GM12864 (cell line): ENCODE data around the gene NPTX2.

Experiments used
- DNase-seq: peaks from one replicate; pipeline ENCODE4 v3.0.0-alpha.2; 2011; ENCODE audit warnings: low read depth
- H3K4me3 ChIP-seq: 2 replicates; pipeline ENCODE4 v1.5.1; 2011; ENCODE audit warnings: mild to moderate bottlenecking, low read depth, low read length, control low read depth
- TF ChIP-seq, protein P1 (sequence below): IDR thresholded peaks from 2 replicates; pipeline ENCODE4 v1.5.1; 2011; ENCODE audit warnings: low read depth, mild to moderate bottlenecking, moderate library complexity, low read length, control low read depth, inconsistent platforms; ENCODE audit errors: missing control alignments

The NPTX2 gene

DNA sequence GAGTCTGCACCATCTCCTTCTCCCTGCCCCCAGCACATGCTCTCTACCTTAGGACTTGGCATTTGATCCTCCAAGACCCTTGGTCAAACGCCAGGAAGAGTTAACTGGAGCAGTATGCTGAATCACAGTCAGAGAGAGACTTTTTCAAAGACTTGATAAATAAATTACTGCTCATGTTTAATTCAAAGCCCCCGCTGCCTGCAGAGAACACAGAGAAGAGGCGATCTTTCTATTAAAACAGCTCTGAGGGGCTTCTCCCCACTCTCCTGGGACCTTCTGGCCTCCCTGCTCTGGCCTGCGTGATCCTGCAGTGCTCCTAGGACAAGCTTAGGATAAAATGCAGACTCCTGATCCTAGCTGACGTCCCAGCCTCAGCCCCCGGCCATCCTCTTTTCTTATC, 47.8 kb downstream of the NPTX2 start:
- DNase-seq = no peak
- H3K4me3 ChIP-seq = no peak overlapping the region
- TF ChIP-seq, protein P1, sequence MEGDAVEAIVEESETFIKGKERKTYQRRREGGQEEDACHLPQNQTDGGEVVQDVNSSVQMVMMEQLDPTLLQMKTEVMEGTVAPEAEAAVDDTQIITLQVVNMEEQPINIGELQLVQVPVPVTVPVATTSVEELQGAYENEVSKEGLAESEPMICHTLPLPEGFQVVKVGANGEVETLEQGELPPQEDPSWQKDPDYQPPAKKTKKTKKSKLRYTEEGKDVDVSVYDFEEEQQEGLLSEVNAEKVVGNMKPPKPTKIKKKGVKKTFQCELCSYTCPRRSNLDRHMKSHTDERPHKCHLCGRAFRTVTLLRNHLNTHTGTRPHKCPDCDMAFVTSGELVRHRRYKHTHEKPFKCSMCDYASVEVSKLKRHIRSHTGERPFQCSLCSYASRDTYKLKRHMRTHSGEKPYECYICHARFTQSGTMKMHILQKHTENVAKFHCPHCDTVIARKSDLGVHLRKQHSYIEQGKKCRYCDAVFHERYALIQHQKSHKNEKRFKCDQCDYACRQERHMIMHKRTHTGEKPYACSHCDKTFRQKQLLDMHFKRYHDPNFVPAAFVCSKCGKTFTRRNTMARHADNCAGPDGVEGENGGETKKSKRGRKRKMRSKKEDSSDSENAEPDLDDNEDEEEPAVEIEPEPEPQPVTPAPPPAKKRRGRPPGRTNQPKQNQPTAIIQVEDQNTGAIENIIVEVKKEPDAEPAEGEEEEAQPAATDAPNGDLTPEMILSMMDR = no peak

DNA sequence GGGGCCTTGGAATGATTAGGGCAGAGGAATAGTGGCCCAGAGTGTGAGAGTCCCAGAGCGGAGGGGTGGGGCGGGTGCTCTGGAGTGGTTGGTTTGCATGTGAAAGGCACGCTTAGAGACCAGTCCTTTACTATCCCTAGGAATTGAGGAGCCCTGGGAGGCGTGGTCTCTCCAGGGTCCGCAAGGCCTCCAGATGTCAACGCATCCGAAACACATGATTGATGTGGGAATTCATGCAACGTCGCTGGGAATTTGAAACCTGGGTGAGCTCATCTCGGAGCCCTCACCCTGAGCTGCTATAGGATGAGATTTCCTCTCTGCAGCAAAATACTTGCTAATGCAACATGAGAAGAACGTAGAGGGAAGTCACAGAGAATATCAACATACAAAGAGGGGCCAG, 51.2 kb downstream of the NPTX2 start:
- TF ChIP-seq, protein P1 = no peak
- no peak overlapping the region for H3K4me3 ChIP-seq
- no peak for DNase-seq

- TF ChIP-seq, protein P1 = no peak
- H3K4me3 ChIP-seq = no peak overlapping the region
- DNase-seq = no peak
These were observed 52.4 kb downstream of the NPTX2 start for GRCh38 chr7:98669329-98670000.

DNA sequence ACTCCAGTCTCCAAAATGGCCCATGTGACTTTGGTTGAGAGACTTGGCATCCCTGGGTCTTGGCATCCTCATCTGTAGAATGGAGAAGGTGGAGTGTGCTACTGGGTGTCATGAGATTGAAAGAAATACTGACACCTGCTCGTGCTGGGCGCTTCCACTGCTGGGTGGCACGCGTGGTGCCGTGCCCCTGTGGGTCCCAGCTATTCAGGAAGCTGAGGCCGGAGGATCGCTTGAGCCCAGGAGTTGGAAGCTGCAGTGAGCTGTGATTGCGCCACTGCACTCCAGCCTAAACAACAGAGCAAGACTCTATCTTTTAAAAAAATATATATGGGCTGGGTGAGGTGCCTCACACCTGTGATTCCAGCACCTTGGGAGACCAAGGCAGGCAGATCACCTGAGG, 53.1 kb downstream of the NPTX2 start:
- H3K4me3 ChIP-seq = no peak overlapping the region
- TF ChIP-seq, protein P1 = no peak
- DNase-seq = no peak

DNA sequence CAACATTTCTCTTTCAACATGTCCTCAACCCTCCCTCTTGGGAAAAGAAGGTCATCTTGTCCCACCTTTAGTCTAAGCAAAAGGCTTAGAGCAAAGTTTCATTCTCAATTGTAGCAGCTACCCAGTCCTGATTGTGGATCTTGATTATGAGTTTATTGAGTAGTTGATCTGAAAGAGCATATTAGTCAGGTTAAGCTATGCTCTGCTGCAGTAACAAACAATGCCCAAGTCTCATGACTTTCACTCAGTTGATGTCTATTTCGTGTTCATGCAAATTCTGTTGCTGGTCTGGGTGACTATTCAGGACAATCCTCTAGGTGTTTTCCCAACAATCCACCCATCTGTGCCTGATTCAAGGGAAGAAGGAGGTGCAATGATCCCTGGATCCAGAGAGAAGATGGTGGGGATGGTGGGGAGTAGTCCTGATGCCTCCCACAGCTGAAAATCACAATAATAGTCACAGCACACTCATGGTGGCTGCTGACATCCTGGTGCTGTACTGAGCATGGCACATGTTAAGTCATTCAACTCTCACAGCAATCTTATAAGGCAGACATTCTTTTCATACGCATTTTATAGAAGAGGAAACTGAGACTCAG, 54.7 kb downstream of the NPTX2 start:
- no peak overlapping the region for H3K4me3 ChIP-seq
- DNase-seq = no peak
- TF ChIP-seq, protein P1 = no peak

- TF ChIP-seq, protein P1 = no peak
- no peak for DNase-seq
- H3K4me3 ChIP-seq = no peak overlapping the region
These were observed 57.4 kb downstream of the NPTX2 start for GRCh38 chr7:98674461-98674860.

- TF ChIP-seq, protein P1 = no peak
- H3K4me3 ChIP-seq = no peak overlapping the region
- no peak for DNase-seq
These were observed 57.8 kb downstream of the NPTX2 start for GRCh38 chr7:98674881-98675280.
